Measurements from ENCODE around the gene PHLDB3.

PHLDB3 gene

DNA sequence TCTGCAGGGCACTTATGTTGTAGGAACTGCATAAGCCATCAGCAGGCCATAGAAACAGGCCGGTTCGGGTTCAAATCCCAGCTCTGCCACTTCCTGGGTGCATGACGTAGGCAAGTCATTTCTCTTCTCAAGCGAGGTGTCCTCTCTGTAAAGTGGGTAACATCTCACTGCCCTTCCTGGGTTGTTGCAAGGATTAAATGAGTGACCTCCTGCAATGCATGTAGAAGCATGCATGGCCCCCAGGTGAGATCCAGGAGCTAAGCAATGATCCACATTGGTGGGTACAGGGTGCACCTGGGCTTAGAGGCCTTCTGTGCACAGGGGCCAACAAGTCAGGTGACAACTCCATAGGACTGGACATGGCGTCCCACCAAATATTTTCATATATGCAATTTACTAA is 13.8 kb downstream of the PHLDB3 start:
- TF ChIP-seq, protein P1, sequence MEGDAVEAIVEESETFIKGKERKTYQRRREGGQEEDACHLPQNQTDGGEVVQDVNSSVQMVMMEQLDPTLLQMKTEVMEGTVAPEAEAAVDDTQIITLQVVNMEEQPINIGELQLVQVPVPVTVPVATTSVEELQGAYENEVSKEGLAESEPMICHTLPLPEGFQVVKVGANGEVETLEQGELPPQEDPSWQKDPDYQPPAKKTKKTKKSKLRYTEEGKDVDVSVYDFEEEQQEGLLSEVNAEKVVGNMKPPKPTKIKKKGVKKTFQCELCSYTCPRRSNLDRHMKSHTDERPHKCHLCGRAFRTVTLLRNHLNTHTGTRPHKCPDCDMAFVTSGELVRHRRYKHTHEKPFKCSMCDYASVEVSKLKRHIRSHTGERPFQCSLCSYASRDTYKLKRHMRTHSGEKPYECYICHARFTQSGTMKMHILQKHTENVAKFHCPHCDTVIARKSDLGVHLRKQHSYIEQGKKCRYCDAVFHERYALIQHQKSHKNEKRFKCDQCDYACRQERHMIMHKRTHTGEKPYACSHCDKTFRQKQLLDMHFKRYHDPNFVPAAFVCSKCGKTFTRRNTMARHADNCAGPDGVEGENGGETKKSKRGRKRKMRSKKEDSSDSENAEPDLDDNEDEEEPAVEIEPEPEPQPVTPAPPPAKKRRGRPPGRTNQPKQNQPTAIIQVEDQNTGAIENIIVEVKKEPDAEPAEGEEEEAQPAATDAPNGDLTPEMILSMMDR (conservative IDR thresholded peaks at IDR 0.05; ENCODE audit: low read length) = no peak
- TF ChIP-seq EZH2phosphoT487 (IDR thresholded peaks at IDR 0.05; ENCODE audit: borderline replicate concordance) = no peak
- Histone ChIP-seq H2AFZ (ENCODE audit: low read length) (no peak overlapping the region), H3K4me2 (ENCODE audit: low read depth, low read length, poor library complexity, severe bottlenecking) (no peak overlapping the region), H3K79me2 (ENCODE audit: insufficient read depth, low read length) (no peaks in the 10 kb centered on the region), H3K9ac (ENCODE audit: low read depth, low read length, poor library complexity, severe bottlenecking) (no peak overlapping the region), H3K36me3 (ENCODE audit: insufficient read depth, low read length) (no peaks in the 10 kb centered on the region), H3K4me1 (ENCODE audit: insufficient read depth, low read length, poor library complexity, severe bottlenecking) (no peaks in the 10 kb centered on the region), H3K4me3 (ENCODE audit: low read length, poor library complexity, severe bottlenecking) (no peak overlapping the region), H3K9me2 (replicated peaks; ENCODE audit: low read depth, low read length) (no peaks in the 10 kb centered on the region), H3K9me3 (ENCODE audit: insufficient read depth, low read depth, low read length) (no peaks in the 10 kb centered on the region), H4K20me1 (ENCODE audit: insufficient read depth, low read length, poor library complexity, severe bottlenecking) (no peaks in the 10 kb centered on the region), H3F3A (ENCODE audit: low read depth) (no peaks in the 10 kb centered on the region), H3K27me3 (ENCODE audit: insufficient read depth, low read length, poor library complexity, severe bottlenecking) (no peaks in the 10 kb centered on the region)

DNA sequence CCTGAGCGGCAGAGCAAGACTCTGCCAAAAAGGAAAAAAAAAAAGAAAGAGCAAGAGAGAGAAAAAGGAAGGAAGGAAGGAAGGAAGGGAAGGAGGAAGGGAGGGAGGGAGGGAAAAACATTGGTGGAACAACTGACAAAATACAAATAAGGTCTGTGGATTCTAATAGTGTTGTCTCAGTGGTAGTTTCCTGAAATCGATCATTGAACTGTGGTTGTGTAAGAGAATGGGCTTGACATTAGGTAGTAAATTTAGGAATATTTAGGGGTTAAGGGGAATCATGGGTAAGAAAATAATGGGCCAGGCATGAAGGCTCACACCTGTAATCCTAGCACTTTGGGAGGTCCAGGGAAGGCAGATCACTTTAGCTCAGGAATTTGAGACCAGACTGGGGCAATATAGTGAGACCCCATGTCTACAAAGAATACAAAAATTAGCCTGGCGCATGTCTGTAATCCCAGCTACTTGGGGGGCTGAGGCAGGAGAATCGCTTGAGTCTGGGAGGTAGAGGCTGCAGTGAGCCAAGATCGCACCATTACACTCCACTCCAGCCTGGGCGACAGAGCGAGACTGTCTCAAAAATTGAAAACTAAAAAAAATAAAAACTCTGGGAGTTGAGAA is 14.5 kb downstream of the PHLDB3 start:
- H3K4me2 ChIP-seq (ENCODE audit: low read depth, low read length, poor library complexity, severe bottlenecking) = no peak overlapping the region
- no peak overlapping the region for H3K9ac ChIP-seq (ENCODE audit: low read depth, low read length, poor library complexity, severe bottlenecking)
- H3K79me2 ChIP-seq (ENCODE audit: insufficient read depth, low read length) = no peaks in the 10 kb centered on the region
- H2AFZ ChIP-seq (ENCODE audit: low read length) = no peak overlapping the region
- H3K27me3 ChIP-seq (ENCODE audit: insufficient read depth, low read length, poor library complexity, severe bottlenecking) = no peaks in the 10 kb centered on the region
- no peak for TF ChIP-seq EZH2phosphoT487 (IDR thresholded peaks at IDR 0.05; ENCODE audit: borderline replicate concordance)
- TF ChIP-seq, protein P1 (conservative IDR thresholded peaks at IDR 0.05; ENCODE audit: low read length) = no peak
- no peaks in the 10 kb centered on the region for H3K36me3 ChIP-seq (ENCODE audit: insufficient read depth, low read length)
- no peaks in the 10 kb centered on the region for H4K20me1 ChIP-seq (ENCODE audit: insufficient read depth, low read length, poor library complexity, severe bottlenecking)
- H3K9me2 ChIP-seq (replicated peaks; ENCODE audit: low read depth, low read length) = no peaks in the 10 kb centered on the region
- H3K4me1 ChIP-seq (ENCODE audit: insufficient read depth, low read length, poor library complexity, severe bottlenecking) = no peaks in the 10 kb centered on the region
- no peak overlapping the region for H3K4me3 ChIP-seq (ENCODE audit: low read length, poor library complexity, severe bottlenecking)
- no peaks in the 10 kb centered on the region for H3K9me3 ChIP-seq (ENCODE audit: insufficient read depth, low read depth, low read length)
- no peaks in the 10 kb centered on the region for H3F3A ChIP-seq (ENCODE audit: low read depth)

DNA sequence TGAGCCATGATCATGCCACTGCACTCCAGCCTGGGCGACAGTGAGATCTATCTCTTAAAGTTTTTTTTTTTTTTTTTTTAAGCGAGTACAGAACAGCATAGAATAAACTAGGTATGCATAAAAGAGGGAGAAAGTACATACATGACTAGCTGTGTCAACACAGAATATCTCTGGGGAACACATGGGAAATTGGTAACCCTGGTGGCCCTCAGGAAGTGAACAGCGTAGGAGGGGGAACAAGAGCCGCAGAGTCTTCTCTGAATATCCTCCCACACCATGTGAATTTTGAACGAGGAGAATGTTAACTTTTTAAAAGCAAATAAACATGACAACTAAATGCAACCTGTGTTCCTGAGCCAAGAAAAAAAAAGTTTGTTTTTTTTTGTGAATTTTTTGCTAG is 15.2 kb downstream of the PHLDB3 start:
- H3K4me2 ChIP-seq (ENCODE audit: low read depth, low read length, poor library complexity, severe bottlenecking) = no peak overlapping the region
- H3K4me1 ChIP-seq (ENCODE audit: insufficient read depth, low read length, poor library complexity, severe bottlenecking) = no peaks in the 10 kb centered on the region
- no peaks in the 10 kb centered on the region for H4K20me1 ChIP-seq (ENCODE audit: insufficient read depth, low read length, poor library complexity, severe bottlenecking)

More for the DNA sequence above, 15.2 kb downstream of the PHLDB3 start:
- H3K36me3 ChIP-seq (ENCODE audit: insufficient read depth, low read length) = no peaks in the 10 kb centered on the region
- no peaks in the 10 kb centered on the region for H3K9me2 ChIP-seq (replicated peaks; ENCODE audit: low read depth, low read length)
- H3K27me3 ChIP-seq (ENCODE audit: insufficient read depth, low read length, poor library complexity, severe bottlenecking) = no peaks in the 10 kb centered on the region
- H2AFZ ChIP-seq (ENCODE audit: low read length) = no peak overlapping the region
- H3K9me3 ChIP-seq (ENCODE audit: insufficient read depth, low read depth, low read length) = no peaks in the 10 kb centered on the region
- no peaks in the 10 kb centered on the region for H3K79me2 ChIP-seq (ENCODE audit: insufficient read depth, low read length)
- no peak overlapping the region for H3K9ac ChIP-seq (ENCODE audit: low read depth, low read length, poor library complexity, severe bottlenecking)
- H3F3A ChIP-seq (ENCODE audit: low read depth) = no peaks in the 10 kb centered on the region
- TF ChIP-seq EZH2phosphoT487 (IDR thresholded peaks at IDR 0.05; ENCODE audit: borderline replicate concordance) = no peak
- TF ChIP-seq, protein P1 (conservative IDR thresholded peaks at IDR 0.05; ENCODE audit: low read length) = no peak
- H3K4me3 ChIP-seq (ENCODE audit: low read length, poor library complexity, severe bottlenecking) = no peak overlapping the region

Data from Loucy (cell line).